HUDEP-2 (cell line): Measurements from ENCODE around the gene MAPK10.

Source experiments
- DNase-seq, 76 experiments: peaks; one replicate each; lab custom pipeline; 2025; ENCODE audit not compliant: unreplicated experiment in 76 of 76; lab: John Stamatoyannopoulos, UW

MAPK10 gene

DNA sequence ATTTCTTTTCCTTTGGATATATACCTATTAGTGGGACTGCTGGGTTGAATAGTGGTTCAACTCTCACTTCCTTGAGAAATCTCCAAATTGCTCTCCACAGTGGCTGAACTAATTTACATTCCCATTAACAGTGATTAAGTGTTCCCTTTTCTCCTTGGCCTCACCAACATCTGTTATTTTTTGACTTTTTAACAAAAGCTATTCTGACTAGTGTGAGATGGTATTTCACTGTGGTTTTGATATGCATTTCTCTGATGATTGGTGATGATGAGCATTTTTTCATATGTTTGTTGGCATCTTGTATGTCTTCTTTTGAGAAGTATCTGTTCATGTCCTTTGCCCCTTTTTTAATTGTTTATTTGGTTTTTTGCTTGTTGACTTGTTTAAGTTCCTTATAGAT lies 413.0 kb downstream of the MAPK10 start:
- DNase-seq = no peak

DNA sequence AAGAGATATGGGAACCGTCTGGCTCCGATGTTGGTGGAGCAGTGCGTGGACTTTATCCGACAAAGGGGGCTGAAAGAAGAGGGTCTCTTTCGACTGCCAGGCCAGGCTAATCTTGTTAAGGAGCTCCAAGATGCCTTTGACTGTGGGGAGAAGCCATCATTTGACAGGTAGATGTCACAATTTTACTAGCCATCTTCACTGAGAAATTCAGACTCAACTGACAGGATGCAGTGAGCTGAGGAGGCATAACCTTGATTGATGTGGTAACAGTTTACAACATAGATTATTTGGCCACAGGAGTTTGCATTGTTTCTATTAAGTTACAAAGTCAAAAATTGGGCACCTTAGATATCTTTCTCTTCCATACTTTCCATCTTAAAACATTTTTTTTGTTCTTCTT lies 417.7 kb downstream of the MAPK10 start:
- no peak for DNase-seq

DNA sequence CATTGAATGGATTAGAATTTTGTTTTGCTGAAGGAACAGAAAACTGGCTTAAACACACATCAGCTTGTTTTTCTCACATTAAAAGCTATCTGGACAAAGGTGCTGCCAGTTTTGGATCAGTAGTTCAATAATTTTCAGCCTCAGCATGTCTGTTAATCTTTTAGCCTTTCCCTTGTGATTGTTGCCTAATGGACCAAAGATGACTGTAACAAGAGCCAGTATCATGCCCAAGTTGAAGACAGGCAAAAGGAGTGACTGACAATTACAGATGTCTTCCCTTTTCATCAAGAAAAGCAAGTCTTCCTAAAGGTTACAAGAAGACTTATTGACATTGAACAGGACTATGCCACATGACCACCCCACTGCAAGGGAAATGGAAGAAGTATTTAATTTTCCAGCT lies 419.7 kb downstream of the MAPK10 start:
- DNase-seq = no peak
